Fibroblast of villous mesenchyme (primary cell): ENCODE data around the gene TDRD6. TPM values are rescaled to one million over a fixed set of nuclear protein-coding genes. Genes with fewer than 3 reads are reported as not detected.

Experiments
- DNase-seq: peaks from one replicate; pipeline ENCODE4 v3.0.0-alpha.2; 2010; ENCODE audit warnings: low read depth
- H3K4me3 ChIP-seq: 2 replicates; pipeline ENCODE4 v1.5.1; 2011; ENCODE audit warnings: low read depth, mild to moderate bottlenecking, low read length
- total RNA-seq: library from RNA; depleted of rRNA; stranded (reverse); fragments of >200 nt; gene quantifications from 2 replicates; pipeline ENCODE4 v1.2.3, GENCODE V29; 2012
- TF ChIP-seq, protein P1 (sequence below): IDR thresholded peaks from 2 replicates; pipeline ENCODE4 v1.5.1; 2012; ENCODE audit warnings: low read depth, mild to moderate bottlenecking, low read length; ENCODE audit not compliant: insufficient read depth

TDRD6 gene
- total RNA-seq, 1 donor, result under 0.01 TPM

DNA sequence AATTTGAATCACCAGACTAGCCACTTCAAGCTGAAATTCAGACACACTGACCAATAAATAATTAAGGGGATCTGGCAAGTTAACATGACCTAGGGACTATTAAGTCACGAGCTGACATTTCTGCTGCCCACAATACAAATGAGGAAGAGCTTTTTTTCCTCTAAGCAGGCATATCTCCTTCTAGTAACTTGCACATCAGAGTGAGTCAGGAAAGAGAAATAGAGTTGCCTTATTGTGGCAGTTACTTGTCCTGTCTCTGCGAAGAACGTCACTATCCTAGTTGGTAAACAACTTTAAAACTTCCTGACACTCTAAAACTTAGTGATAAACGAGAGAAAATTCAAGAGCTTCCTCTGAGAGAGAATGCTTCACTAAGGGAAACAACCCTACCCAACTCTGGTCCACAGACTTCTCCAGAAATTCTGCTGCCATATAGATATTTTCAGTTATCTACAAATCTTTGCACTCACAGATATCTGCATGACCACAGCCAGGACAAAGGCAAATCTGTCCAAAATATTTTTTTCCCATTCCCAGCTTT lies 43.3 kb downstream of the TDRD6 start:
- TF ChIP-seq, protein P1, sequence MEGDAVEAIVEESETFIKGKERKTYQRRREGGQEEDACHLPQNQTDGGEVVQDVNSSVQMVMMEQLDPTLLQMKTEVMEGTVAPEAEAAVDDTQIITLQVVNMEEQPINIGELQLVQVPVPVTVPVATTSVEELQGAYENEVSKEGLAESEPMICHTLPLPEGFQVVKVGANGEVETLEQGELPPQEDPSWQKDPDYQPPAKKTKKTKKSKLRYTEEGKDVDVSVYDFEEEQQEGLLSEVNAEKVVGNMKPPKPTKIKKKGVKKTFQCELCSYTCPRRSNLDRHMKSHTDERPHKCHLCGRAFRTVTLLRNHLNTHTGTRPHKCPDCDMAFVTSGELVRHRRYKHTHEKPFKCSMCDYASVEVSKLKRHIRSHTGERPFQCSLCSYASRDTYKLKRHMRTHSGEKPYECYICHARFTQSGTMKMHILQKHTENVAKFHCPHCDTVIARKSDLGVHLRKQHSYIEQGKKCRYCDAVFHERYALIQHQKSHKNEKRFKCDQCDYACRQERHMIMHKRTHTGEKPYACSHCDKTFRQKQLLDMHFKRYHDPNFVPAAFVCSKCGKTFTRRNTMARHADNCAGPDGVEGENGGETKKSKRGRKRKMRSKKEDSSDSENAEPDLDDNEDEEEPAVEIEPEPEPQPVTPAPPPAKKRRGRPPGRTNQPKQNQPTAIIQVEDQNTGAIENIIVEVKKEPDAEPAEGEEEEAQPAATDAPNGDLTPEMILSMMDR, result no peak

DNA sequence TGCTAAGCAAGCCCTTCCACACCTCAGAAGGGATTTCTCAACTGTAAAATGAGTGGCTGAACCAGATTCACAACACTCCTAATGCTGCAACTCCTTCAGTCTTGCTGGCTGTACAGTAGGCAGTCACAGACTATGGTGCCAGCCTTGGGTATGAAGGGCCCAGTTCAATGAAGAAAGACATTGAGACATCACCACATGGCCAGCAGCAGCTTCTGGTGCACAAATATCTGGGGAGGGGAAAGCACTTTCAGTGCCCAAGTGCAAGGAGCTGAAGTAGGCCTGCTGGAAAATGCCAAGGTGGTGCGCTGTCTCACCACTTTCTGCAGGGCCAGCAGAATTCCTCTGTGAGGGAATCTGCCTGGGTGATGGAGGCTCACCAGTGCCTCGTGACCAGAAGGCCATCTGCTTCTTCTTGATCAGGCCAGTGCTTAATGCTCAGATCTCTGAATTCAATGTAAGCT lies 45.7 kb downstream of the TDRD6 start:
- DNase-seq, result no peak
- no peak overlapping the region for H3K4me3 ChIP-seq
- TF ChIP-seq, protein P1, result no peak

More for the DNA sequence above, 43.3 kb downstream of the TDRD6 start:
- no peak for DNase-seq
- no peak overlapping the region for H3K4me3 ChIP-seq

DNA sequence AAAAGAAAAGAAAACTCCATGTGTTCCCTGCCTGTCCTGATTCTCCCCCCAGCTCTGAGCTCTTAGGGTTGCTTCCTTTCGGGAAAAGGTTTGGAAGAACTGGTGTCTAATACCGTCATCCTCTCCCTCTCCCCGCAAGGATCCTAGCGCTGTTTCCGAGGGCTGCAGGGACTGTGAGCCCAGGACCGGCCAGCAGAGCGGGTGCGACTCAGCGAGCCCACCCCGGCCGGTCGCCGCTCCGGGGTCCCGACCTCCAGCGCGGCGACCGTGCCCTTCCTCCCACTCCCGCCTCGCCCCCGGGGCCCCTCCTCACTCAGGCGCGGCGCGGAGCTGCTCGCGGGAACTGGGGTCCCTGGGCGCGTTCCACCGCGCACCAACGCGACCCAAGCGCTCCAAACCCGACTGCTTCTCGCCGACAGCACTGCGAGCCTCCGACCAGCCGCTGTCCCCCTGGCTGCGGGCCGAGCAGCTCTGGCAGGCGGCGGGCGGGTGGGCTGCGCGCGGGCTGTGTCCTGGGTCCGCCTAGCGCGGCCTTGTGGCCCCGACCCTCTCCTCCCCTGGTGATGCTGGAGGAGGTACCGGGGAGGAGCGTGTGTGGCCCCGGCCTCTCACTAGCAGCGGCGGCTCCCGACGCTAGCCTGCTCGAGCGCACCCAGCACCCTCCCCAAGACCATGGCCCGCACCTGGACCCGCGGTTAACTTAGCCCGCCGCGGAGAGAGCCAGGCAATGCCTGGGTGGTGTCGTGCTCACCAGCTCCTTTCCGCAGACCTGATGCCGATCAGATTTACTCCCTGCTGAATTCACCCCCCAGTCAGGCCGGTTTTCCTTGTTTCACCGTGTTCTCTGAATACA lies 47.4 kb downstream of the TDRD6 start, which contains the start of gene PLA2G7:
TSS of gene PLA2G7 (minus strand) at position 509 of the 853 bp plus-strand sequence. CDS start 12,484 bp downstream, outside the sequence.
- H3K4me3 ChIP-seq, result peak within 1 kb of the TSS; percentile 16
- no peak for DNase-seq
- TF ChIP-seq, protein P1, result no peak

DNA sequence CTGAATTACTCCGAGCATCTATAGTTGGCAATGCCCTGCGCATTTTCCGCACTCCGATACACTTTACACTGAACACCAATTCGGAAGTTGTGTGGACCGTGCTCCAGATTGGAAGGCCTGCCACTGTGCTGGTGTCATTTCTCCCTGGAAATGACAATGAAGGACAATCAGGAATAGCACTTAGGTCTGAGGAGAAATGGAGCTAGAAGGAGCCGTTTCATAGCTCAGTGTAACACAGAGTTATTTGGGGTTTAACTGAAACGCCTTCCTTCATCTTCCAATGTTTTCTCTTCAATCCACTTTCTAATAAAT lies 48.0 kb downstream of the TDRD6 start:
- no peak for DNase-seq
- TF ChIP-seq, protein P1, result no peak
- H3K4me3 ChIP-seq, result no peak overlapping the region

DNA sequence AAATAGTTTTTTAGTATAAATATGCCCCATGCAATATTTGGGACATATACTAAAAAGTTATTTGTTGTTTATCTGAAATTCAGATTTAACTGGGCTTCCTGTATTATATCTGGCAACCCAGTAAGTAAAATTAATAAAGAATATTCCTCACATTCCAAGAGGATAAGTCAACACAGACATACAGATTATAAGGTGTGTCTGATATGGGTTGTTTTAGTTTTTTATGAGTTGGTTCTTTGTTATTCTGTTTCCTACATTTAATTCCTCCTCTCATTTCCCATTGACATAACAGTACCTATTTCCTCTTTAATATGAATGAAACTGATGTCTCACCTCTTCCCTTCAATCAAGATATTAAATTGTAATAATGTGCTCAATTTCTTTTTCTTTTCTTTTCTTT lies 49.2 kb downstream of the TDRD6 start:
- H3K4me3 ChIP-seq, result no peak overlapping the region
- TF ChIP-seq, protein P1, result no peak

DNA sequence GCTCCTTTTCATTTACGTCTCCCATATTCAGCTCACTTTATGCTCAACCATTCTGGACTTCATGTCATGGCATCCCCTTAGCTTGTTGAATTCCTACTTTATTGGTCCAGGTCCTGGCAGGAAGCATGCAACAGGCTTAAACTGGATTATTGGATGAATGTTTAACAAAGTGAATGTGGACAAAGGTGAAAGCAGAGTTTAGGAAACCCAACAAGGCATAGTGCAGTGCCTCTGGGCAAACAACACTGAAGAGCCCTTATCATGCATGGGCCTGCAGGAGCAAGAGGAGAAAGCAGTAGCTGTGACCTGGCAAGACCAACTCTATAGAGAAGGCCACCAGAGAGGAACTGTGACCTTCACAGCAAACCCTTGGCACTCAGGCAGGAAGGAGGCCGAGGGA lies 53.8 kb downstream of the TDRD6 start:
- DNase-seq, result no peak
- no peak overlapping the region for H3K4me3 ChIP-seq
- TF ChIP-seq, protein P1, result no peak

More for the DNA sequence above, 49.2 kb downstream of the TDRD6 start:
- no peak for DNase-seq
